GM18868 (cell line): ENCODE results near the gene CHKA.

Source experiments
- ATAC-seq: cut with Tn5 transposase; IDR thresholded peaks from one replicate; pipeline ENCODE4 v1.9.1; 2021; ENCODE audit warnings: mild to moderate bottlenecking, moderate library complexity; ENCODE audit not compliant: unreplicated experiment

CHKA gene

DNA sequence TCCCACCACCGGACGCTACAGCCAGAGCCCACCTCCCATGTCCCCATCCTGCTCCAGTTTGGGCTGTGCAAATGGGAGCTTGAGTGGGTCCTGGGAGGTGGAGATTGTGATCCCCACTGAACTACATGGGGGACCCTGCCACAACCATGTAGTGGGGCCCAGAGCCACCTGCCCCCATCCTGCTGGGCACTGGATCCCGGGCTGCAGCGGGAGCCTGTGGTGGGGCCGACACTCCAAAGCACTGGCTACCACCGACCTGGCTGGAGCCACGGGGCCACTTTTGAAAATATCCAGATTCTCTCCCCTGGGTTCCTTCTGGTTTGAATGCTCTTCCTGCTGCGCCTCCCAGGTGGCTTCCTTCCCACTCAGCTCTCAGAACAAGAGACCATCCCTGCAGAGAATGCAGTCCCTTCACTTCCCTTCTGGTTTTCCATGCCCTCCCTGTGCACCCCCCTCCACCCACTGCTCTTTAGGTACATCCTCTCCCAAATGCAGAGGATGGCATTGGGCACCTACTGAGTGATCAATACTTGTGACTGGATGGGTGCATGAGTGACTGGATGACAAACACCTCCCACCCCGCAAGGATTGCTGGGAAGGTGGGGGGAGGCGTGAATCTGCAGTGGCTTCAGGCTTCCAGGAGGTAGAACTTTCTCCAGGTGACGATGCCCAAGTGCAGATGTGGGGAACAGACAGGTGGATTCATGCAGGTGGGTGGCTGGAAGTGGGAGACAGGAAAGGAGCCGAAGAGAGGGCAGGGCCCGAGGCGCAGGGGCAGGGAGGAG lies 116.4 kb downstream of the CHKA start:
- ATAC-seq = no peak

DNA sequence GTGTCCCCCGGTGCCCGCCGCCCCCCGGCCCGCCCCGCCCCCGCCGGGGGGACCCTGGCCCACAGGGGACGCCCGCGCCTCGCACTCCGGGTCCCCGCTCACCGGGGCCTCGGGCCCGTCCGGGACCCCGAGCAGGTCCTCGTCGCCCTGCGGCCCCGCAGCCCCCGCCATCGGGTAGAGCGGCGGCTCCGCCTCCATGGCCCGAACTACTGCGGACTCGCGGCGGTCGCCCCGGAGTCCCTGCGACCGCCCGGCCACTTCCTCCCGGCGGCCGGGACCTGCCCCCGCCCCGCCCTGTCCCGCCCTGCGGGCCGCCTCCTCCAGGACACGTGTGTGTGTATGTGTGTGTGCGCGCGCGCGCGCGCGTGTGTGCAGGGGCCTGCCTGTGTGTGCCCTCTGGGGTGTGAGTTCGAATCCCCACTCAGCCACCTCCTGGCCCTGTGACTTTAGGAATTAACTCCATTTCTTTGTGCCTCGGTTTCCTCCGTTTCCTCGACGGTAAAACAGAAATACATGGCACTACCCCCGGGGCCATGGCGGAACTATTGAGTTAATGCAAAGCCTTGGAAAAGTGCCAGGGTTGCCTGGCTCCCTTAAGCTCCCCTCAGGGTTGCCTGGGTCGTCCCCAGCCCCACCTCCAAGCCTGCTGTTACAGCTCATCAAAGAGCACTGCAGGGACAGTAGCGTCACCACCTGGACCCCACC lies 117.2 kb downstream of the CHKA start, which contains the start of gene UNC93B1:
UNC93B1 (minus strand) TSS at position 252 of the 705 bp plus-strand sequence; CDS start at position 198, 54 bp downstream.
- ATAC-seq = peak; percentile 58

DNA sequence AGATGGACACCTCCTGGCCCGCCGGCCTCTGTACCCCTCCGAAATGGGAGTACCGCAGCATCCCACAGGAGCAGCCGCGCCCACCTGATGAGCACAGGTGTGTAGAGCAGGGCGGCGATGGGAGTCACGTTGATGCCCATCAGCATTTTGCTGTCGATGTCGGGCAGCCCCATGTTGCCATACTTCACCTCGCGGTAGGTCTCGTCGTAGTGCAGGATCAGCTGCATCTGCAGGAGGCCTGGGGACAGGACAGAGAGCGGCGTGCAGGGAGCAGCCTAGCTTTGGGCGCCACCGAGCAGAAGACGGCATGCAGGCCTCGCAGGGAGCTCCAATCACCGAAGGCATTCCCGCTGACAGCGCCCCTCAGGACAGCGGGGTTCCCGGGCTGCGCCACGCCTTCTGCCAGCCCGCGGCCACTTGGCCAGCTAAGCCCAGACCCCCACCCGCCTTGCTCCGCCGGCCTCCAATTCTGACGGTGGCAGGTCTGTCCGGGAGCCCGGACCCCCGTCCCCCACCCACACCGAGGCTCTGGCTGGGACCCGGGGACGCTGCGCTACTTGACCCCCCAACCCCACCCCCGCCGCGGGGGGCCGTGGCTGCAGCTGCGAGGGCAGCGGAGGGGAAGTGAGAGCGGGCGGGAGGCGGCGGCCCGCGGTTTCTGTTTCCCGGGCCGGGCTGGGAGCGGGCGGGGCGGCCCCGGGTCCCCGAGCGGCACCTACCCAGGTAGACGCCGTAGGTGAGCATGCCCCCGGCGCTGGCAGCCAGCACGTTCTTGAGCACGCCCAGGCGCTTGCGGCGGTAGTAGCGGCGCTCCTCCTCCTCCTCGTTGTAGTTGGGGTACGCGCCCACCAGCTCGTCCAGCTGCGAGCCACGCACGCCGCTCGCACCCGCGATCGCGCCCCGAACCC lies 118.0 kb downstream of the CHKA start:
- peak; percentile 35 for ATAC-seq
